ENCODE measurements around the gene MRPL47. TPM values are rescaled to one million over a fixed set of nuclear protein-coding genes. Genes with fewer than 3 reads are reported as not detected.
A peak's percentile ranks its signal among the peaks of the same experiment; 100 is the strongest.

MRPL47 gene
- total and polyA plus RNA-seq, 10 of the 15 experiments (the other 5 are each of a cell fraction or from before 2014, with no cell fraction given): 40.6 to 237 (median 73.9) TPM

GRCh38 chr3:179563271-179563783 is 41.1 kb downstream of the MRPL47 start (continued):
- TF ChIP-seq CUX1 (IDR thresholded peaks at IDR 0.05; ENCODE audit: insufficient replicate concordance, low read depth, low read length): no peak
- TF ChIP-seq FOS (IDR thresholded peaks at IDR 0.05; ENCODE audit: borderline replicate concordance, extremely low read depth, insufficient read length): no peak
- no peak for TF ChIP-seq FOXM1 (IDR thresholded peaks at IDR 0.05; ENCODE audit: low read depth, low read length)
- no peak for TF ChIP-seq RELA (IDR thresholded peaks at IDR 0.05; ENCODE audit: borderline replicate concordance, partially characterized antibody)
- peak; percentile 16; the same call in 1 of the 2 replicates for TF ChIP-seq POLR2A (IDR thresholded peaks at IDR 0.05; ENCODE audit: low read depth, low read length)
- TF ChIP-seq EZH2 (IDR thresholded peaks at IDR 0.05; ENCODE audit: borderline replicate concordance, control insufficient read depth, low read depth, low read length): no peak
- no peak for TF ChIP-seq MYC (IDR thresholded peaks at IDR 0.05; ENCODE audit: insufficient read depth, insufficient read length, insufficient replicate concordance, low read length, severe bottlenecking)
- no peak for TF ChIP-seq POU2F2 (IDR thresholded peaks at IDR 0.05; ENCODE audit: borderline replicate concordance, low read depth, low read length)
- TF ChIP-seq PKNOX1 (IDR thresholded peaks at IDR 0.05): no peak
- TF ChIP-seq HSF1 (IDR thresholded peaks at IDR 0.05; ENCODE audit: low read depth, low read length): no peak
- no peak; the same call in 1 of the 2 replicates for TF ChIP-seq SIN3A (IDR thresholded peaks at IDR 0.05; ENCODE audit: low read depth, low read length)
- no peak for TF ChIP-seq BHLHE40 (IDR thresholded peaks at IDR 0.05; ENCODE audit: borderline replicate concordance in 1 of 2, low read depth in 2 of 2, low read length in 1 of 2)
- no peak for TF ChIP-seq HDAC6 (IDR thresholded peaks at IDR 0.05; ENCODE audit: unreplicated experiment)
- no peak for TF ChIP-seq ZNF592 (IDR thresholded peaks at IDR 0.05)
- no peak for TF ChIP-seq HCFC1 (IDR thresholded peaks at IDR 0.05; ENCODE audit: low read length)
- peak; percentile 34; the same call in 1 of the 2 replicates for TF ChIP-seq LARP7 (IDR thresholded peaks at IDR 0.05)
- TF ChIP-seq CBX5 (IDR thresholded peaks at IDR 0.05; ENCODE audit: low read depth): 0 out of 2 replicates have a peak, but pooled peaks have one; percentile 43

All from GM12878 (cell line).